HG03196 (cell line): ENCODE measurements around the gene GRM1.
A peak's percentile ranks its signal among the peaks of the same experiment; 100 is the strongest.

Experiments used
- ATAC-seq: cut with Tn5 transposase; IDR thresholded peaks from one replicate; pipeline ENCODE4 v1.9.1; 2021; ENCODE audit not compliant: unreplicated experiment

The GRM1 gene

GRCh38 chr6:146310628-146311027 lies 281.8 kb downstream of the GRM1 start:
- ATAC-seq = no peak

DNA sequence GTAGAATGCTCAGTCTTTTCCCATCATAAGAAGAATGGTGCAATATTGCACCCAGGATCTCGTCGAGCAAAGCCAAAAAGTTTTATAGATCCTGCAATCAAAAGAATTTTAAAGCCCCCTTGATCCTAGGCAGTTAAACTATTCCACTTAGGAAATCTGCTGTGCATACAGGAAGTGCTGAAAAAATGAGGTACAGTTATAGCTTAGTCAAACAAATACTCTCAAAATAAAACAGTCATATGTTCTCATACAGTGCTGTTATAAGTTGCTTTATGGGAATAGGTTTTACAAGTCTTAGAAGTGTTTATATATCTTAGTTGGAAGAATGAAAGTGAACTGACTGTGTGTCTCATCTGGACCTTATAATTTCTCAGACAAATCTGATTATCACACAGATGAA lies 282.2 kb downstream of the GRM1 start:
- ATAC-seq = no peak

- ATAC-seq = no peak
Observed at GRCh38 chr6:146312608-146313007, 283.7 kb downstream of the GRM1 start.

DNA sequence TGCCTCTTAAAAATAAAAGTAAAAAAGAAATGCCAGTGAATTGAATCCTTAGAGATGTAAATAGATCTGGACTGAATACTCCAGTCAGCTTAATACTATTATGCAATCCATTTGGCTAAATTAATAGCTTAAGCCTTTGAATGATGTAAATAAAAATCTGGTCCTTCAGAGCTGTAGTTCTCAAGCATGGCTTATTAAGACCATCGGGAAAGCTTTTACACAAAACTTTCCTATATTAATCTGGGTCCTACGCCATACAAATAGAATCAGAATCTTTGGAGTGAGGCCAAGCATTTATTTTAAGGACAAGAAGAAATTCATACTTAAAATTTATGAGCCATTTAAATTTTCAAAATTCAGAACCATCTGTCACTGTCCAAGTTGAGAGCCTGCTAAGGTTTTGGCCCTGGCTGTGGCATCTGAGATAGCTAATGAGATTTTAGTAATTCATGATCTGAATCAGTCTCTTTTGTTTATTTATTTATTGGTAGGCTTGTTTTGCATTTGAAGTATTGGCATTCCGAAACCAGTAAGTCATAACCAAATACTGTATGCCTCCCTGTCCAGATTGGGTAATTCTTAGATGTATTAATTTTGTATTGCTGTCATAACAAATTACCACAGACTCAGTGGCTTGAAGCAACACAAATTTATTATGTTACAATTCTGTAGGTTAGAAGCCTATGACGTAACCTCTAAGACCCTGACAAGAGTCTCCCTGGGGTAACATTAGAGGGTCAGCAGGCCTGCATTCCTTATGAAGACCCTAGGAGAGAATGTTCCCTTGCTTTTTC lies 286.7 kb downstream of the GRM1 start:
- no peak for ATAC-seq

DNA sequence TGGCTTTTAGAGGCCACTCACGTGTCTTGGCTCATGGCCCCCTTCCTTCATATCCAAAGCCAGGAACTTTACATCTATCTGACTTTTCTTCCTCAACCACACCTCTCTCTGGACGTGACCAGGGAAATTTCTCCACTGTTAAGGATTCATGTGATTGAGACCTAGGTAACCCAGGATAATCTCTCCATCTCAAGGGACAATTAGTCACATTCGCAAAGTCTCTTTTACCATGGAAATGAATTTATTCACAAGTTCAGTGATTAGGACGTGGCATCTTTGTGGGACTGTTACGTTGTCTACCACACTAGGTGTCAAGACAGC lies 287.3 kb downstream of the GRM1 start:
- no peak for ATAC-seq

DNA sequence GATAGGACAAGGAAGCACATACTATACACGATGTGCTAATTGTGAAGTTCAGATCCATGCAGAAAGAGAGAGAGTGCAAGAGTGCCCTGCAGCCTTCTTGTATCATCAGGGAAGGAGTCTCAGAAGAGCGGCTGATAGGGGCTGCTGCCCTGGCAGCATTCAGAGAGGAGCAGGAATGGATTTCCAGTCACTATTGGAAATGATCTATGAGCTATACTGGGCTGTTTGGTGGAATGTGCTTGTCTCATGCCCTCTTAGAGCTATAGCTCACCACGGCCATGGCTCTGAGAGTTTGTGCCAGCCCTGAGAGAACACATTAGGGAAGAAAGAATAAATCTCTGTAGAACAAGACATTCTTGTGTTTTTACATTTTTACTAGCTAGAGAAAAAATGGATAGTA lies 302.2 kb downstream of the GRM1 start:
- ATAC-seq = no peak

GRCh38 chr6:146335336-146335735 lies 306.5 kb downstream of the GRM1 start:
- no peak for ATAC-seq

GRCh38 chr6:146336191-146336590 lies 307.3 kb downstream of the GRM1 start:
- no peak for ATAC-seq

DNA sequence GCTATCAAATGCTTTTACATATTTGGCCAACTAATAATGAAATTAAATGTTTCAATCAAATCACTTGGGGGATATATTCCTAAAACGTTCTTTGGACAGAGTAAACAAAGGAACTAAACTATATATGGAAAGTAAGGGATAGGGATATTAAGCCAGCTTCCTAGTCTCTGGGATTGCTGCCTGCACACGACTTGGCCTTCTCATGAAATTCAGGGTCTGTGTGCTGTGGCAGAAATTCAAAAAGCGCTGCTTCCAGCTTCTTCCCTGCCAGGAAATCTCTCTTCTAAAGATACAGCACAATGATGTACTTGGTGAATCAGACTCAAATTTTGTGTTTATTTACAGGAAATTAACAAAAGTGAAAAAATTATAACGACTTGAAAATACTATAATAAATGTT lies 308.5 kb downstream of the GRM1 start:
- ATAC-seq = no peak

GRCh38 chr6:146339716-146340115 lies 310.9 kb downstream of the GRM1 start:
- no peak for ATAC-seq

DNA sequence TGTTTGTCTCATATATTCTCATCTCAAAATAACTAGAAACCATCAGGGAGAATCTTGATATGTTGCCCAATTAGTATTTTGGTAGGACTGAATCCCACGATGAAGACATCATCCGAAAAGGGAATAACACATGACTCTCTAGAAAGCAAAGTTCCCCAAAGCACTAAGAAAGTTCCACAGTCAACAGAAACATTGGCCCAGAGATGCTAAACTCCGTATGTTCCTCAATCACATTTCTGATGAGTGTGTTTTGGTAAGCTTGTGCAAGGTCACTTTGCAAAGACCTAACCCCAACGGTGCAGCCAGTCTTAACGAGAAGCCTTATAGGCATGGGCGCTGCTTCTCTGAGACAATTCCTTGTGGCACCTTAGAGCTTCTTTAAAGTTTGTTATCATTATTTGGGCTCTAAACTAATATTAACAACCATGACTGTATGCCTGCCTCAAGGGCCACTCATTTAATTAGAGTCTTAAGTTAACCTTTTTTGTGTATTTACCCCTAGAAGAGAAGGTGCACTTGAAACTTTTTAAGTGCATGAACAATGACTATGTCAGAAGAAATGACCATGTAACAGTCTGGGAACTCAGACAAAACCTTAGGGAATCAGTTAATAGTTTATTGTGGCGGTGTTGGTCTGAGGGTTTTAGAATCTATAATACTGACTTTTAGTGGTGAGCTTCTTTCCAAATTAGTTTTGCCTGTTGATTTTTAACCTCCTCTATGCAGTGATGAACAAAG lies 312.8 kb downstream of the GRM1 start:
- ATAC-seq = no peak

- ATAC-seq = no peak
Observed at GRCh38 chr6:146345598-146345997, 316.7 kb downstream of the GRM1 start.

GRCh38 chr6:146347090-146347489 lies 318.2 kb downstream of the GRM1 start:
- ATAC-seq = no peak

- no peak for ATAC-seq
Observed at GRCh38 chr6:146347690-146348089, 318.8 kb downstream of the GRM1 start.

GRCh38 chr6:146351018-146351417 lies 322.2 kb downstream of the GRM1 start:
- no peak for ATAC-seq

- no peak for ATAC-seq
Observed at GRCh38 chr6:146352163-146352562, 323.3 kb downstream of the GRM1 start.

DNA sequence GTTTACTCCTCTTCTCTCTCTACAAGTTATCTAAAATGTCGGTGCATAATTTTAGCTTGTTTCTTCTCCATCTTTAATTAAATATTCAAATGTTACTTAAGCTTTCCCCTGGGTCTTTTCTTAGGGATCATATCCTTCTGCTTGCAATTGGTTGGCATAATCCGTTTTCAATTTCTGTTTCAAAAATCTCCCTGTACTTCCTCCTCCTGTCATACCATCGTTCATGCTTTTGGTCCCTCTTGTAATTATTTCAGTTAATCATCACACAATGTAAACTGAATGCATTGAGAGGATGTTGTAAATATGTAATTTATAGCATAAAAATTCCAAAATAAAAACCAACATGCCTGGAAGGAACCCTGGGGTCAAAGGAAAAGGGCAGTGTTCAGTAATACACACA lies 325.6 kb downstream of the GRM1 start:
- ATAC-seq = no peak

- ATAC-seq = no peak
Observed at GRCh38 chr6:146355521-146356100, 326.7 kb downstream of the GRM1 start.

DNA sequence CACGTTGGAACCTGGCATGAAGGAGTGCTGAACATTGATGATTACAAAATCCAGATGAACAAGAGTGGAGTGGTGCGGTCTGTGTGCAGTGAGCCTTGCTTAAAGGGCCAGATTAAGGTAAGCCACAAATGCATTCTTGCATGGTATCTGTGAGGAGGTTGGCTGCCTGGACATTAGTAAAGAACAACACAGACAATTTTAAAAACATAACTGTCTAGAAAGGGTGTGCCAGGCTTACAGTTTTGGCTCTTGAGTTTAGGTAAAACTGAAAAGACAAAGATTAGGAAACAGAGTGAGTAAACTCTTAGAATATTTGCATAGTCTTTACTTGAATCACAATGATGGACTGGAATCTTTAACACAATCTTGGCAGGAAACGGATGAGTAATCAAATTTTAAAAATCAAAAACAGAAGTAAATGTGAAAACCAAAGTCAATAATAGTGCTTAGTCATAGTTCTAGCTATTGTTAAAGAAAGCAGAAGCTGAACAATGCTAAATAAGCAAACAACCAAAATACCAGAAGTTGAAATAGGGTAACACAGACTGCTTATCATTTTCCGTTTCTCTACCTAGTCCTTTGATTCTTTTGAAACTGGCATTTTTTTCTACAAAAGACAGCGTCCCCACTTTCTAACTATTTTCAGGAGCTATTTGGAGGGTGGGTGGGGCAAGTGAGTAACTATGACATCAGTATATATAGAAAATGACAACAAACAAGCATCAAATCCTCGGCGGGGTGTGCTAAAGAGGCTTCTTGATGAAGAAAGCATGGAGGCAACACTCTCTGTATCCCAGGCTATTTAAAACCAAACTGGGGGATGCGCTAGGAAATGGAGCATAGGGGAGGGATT lies 328.9 kb downstream of the GRM1 start:
- ATAC-seq = peak; percentile 79

GRCh38 chr6:146358431-146359046 lies 329.7 kb downstream of the GRM1 start:
- ATAC-seq = no peak

DNA sequence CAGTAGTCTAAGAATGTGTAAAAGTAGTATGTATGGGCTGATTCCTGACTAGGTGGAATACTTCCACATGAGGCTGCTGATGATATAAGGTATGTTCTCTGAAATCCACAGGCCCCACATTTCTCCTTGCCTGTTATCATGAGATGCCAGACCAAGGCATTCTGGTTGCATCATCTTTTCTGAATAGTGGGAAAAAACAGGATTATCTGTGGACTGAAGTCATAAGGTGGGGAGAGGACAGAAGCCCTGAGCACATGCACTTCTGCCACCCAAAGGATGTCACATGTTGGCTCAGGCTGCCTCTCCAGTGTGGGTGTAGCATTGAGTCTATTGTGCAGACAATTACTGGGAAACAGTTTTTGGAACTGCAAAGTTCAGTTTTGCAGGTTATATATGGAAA lies 330.3 kb downstream of the GRM1 start:
- ATAC-seq = no peak
